T1000 (cell line): ENCODE data around the gene EGF.
"Not testable (repeated sequence)": the region's sequence is repeated elsewhere in the genome, so short reads cannot be mapped to it uniquely, and the experiment has no call there.

Experiments
- DNase-seq: peaks from one replicate; lab custom pipeline; 2025; ENCODE audit warnings: mixed read lengths; lab: John Stamatoyannopoulos, UW

The EGF gene

DNA sequence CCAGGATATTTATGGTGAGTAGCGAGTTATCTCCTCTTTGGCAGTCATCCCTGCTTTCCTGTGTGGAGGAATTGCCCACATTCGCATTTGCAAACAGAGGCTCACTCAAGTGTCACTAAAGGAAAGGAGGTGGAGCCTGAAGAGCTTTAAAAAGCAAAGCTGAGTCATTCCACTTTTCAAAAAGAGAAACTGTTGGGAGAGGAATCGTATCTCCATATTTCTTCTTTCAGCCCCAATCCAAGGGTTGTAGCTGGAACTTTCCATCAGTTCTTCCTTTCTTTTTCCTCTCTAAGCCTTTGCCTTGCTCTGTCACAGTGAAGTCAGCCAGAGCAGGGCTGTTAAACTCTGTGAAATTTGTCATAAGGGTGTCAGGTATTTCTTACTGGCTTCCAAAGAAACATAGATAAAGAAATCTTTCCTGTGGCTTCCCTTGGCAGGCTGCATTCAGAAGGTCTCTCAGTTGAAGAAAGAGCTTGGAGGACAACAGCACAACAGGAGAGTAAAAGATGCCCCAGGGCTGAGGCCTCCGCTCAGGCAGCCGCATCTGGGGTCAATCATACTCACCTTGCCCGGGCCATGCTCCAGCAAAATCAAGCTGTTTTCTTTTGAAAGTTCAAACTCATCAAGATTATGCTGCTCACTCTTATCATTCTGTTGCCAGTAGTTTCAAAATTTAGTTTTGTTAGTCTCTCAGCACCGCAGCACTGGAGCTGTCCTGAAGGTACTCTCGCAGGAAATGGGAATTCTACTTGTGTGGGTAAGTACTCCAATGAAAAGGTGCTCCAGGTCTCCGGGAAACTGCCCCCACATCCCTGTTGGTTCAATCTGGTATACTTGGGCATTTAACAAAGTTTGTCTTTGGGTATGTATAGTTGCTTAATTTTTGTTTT lies at the start of gene EGF:
Gene EGF, plus strand, starts transcription at position 178 of the 890 bp plus-strand sequence. Its CDS starts 453 bp downstream, at position 631.
- DNase-seq: no peak

DNA sequence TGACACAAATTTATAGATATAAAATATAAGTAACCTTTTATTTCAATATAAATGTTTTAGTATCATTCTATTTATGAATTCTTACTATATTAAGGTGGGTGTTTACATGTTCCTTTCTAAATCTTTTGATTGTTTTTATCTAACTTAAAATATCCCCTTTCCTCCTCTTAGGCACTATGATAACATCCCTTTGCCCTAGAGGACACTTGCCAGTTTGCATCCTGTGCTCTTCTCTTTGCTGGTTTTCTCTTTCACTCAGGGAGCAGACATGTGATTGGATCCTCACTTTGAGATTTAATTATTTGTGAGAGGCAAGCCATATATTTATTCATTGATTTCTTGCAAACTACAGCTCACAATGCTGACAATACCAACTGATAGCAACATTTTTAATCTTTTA lies 48.5 kb upstream of the EGF start:
- DNase-seq: no peak

- DNase-seq: no peak
Observed at GRCh38 chr4:109870061-109870460, 42.6 kb upstream of the EGF start.

GRCh38 chr4:109872065-109872464 lies 40.6 kb upstream of the EGF start:
- DNase-seq: no peak

- no peak for DNase-seq
Observed at GRCh38 chr4:109872950-109873656, 39.6 kb upstream of the EGF start.

GRCh38 chr4:109873791-109874514 lies 38.7 kb upstream of the EGF start:
- DNase-seq: no peak

GRCh38 chr4:109875106-109875505 lies 37.6 kb upstream of the EGF start:
- DNase-seq: no peak

- not testable (repeated sequence) for DNase-seq
Observed at GRCh38 chr4:109875553-109875952, 37.1 kb upstream of the EGF start.

GRCh38 chr4:109876634-109877265 lies 35.9 kb upstream of the EGF start:
- DNase-seq: no peak

DNA sequence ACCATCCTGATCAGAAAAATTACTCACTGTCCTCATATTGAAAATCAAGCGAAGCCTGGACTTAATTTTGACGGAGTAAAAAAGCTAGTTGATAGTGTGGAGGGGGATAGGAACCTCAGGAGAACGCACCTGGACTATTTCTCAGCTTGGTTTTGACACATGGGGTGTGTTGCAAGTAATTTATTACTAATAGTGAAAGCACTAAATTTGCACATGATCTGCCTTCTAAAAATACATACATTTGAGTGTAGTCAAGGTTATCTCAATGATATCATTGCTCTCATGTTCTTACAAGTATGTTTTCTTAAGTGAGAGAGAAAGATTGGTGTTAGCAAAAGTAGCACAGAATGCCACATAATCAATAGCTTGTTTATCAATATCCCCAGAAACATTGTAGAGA lies 35.3 kb upstream of the EGF start:
- no peak for DNase-seq

- DNase-seq: no peak
Observed at GRCh38 chr4:109878355-109878754, 34.3 kb upstream of the EGF start.

DNA sequence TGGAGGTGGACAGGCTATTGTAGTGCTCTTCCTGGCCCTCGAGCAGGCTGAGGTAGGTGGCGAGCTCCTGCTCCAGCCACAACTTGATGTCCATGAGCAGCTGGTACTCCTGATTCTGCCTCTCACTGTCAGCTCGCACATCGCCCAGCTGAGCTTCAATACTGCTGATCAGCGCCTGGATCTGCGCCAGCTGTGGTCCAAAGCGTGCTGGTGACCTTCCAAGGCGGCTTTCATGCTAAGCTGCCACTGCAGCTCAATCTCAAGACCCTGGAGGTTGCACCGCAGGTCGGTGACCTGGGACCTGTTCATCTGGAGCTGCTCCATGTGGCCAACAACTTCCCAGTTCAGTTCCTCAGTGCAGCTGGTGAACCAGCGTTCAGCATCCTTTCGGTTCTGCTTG lies 33.6 kb upstream of the EGF start:
- DNase-seq: no peak

- no peak for DNase-seq
Observed at GRCh38 chr4:109879636-109880314, 32.9 kb upstream of the EGF start.

- DNase-seq: no peak
Observed at GRCh38 chr4:109886303-109886702, 26.4 kb upstream of the EGF start.

GRCh38 chr4:109887071-109887470 lies 25.6 kb upstream of the EGF start:
- no peak for DNase-seq

GRCh38 chr4:109890076-109890475 lies 22.6 kb upstream of the EGF start:
- no peak for DNase-seq

DNA sequence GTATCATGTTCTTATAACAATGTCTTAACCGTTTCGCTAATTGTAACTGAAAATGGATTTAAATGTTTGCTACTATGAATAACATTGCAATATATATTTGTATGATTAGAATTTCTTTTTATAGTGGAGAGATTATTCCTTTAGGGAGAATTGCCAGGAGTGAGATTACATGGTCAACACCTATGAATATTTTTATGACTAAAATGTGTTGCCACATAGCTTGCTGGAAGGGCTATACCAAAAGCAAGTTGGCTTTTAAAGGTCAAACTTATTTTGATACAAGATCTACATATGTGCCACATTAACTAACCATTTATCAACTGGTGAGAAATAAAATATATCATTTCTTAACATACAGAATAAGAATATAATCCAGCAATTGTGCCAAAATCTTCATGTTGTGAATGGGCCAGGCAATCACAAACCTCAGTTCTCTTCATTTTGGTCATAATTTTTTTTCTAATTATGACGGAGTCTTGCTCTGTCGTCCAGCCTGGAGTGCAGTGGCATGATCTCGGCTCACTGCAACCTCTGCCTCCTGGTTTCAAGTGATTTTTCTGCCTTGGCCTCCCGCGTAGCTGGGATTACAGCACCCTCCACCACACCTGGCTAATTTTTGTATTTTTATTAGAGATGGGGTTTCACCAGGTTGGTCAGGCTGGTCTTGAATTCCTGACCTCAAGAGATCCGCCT lies 10.0 kb upstream of the EGF start:
- DNase-seq: no peak

DNA sequence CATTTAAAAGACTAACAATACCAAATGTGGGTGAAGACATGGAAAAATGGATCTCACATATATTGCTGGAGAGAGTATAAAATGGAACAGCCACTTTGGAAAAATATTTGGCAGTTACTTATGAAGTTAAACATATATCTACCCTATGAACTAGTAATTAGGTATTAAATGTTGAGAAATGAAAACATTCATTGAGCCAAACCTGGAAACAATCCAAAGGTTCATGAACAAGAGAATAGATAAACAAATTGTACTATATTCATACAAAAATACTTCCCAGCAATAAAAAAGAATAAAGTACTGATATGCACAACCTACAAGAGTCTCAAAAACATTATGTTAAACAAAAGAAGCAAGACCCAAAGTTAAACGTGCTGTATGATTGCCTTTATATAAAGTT lies 4.0 kb upstream of the EGF start:
- DNase-seq: no peak

DNA sequence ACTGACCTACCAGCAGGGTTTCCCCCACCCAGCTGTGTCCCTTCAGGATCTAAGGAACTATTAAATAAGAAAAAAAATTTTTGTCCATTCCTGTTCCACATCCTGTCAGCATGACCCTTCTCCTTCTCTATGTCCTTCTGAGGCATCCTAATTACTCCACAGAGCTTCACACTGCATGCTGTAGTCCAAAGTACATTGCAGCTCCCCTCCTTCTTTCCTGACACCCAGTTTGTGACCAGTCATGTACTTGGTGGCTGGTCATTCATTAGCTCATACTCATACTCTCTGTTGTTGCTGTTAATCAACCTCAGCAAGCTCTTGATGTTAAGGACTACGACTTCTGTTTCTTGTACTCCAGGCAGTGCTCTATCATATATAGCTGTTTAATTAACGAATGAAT lies 2.4 kb upstream of the EGF start:
- DNase-seq: no peak

DNA sequence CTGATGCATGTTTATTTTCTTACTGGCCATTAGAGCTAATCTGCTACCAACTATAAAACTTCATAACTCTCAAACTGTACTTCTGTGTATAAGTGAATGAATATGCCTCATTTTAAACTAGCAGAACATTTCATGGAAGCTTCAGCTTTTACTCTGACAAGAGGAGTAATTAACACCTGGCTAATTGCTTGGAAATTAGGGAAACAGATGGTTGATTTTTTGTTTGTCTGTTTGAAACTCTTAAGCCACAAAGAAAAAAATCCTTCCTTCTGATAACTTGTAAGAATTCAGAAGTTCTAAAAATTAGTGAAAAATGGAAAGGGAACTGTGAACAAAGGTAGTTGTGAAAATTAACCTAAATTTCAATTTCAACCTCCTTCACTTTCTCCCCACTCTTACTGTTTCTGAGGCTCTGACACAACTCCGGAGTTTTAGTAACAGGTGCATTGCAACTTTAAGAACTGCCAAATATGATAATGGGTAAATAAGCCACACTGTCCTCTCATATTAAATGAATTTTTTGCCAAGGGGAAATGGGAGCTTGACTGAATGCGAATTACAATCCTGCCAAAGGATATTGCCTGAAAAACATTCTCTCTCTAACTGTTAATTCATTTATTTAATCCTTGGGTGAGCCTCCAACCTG lies 1.0 kb downstream of the EGF start:
- no peak for DNase-seq
